A549 (cell line): ENCODE data around the gene MVP. TPM values are rescaled to one million over a fixed set of nuclear protein-coding genes. Genes with fewer than 3 reads are reported as not detected.
A peak's percentile ranks its signal among the peaks of the same experiment; 100 is the strongest.

Experiments used
- ATAC-seq, 2 experiments: fragments of 200-7000 bp in 1 of 2; fragments of >200 bp in 1 of 2; cut with Nextera tagmentation in 1 of 2; cut with Tn5 transposase in 1 of 2; 3 replicates each; pipeline versions ENCODE4 v1.8.0 to v1.9.1; 2018 to 2020; ENCODE audit warnings: mild to moderate bottlenecking in 1 of 2, moderate library complexity in 1 of 2
- CTCF ChIA-PET: fragments of 300-600 bp; sonication (Branson Sonifier 250); formaldehyde crosslinking; extraction: SDS; loops from one replicate; lab custom pipeline; 2021; ENCODE audit warnings: antibody characterized with exemption, inconsistent platforms; lab: Yijun Ruan, JAX
- POLR2A ChIA-PET: fragments of 350-600 bp; formaldehyde crosslinking; extraction: SDS; loops from one replicate; lab custom pipeline; 2021; ENCODE audit warnings: antibody characterized with exemption, inconsistent platforms; lab: Yijun Ruan, JAX
- DNase-seq, 2 experiments: peaks; one replicate each; pipeline versions ENCODE4 v3.0.0 to v3.0.0-alpha.2; 2011 to 2016; ENCODE audit warnings: low read depth in 1 of 2, low spot score in 1 of 2
- FAIRE-seq: peaks from 2 replicates; lab custom pipeline; 2011; peaks lifted over from hg19 to GRCh38; lab: Jason Lieb, UNC
- H3K27ac ChIP-seq, 2 experiments: fragments of >200 bp; sonication (Bioruptor Twin); formaldehyde crosslinking; 3 replicates each; pipeline ENCODE4 v1.5.1; 2016 to 2017
- H3K4me1 ChIP-seq: fragments of >200 bp; sonication (Bioruptor Twin); formaldehyde crosslinking; 3 replicates; pipeline ENCODE4 v1.6.1; 2016
- H3K4me2 ChIP-seq: fragments of >200 bp; sonication (Bioruptor Twin); formaldehyde crosslinking; 3 replicates; pipeline ENCODE4 v1.6.1; 2016
- H3K4me3 ChIP-seq: fragments of >200 bp; sonication (Bioruptor Twin); formaldehyde crosslinking; 3 replicates; pipeline ENCODE4 v1.5.1; 2016
- H3K9me3 ChIP-seq: fragments of >200 bp; sonication (Bioruptor Twin); formaldehyde crosslinking; 3 replicates; pipeline ENCODE4 v1.6.1; 2016
- EP300 ChIP-seq, 2 experiments: fragments of >200 bp; sonication (Bioruptor Twin); formaldehyde crosslinking; IDR thresholded peaks; 2 replicates in 1 of 2; 3 replicates in 1 of 2; pipeline ENCODE4 v1.6.1; 2016 to 2017
- FOSB ChIP-seq: fragments of 250-450 bp; sonication (Bioruptor Pico); IDR thresholded peaks from 2 replicates; pipeline ENCODE4 v1.5.0; 2020; ENCODE audit warnings: mild to moderate bottlenecking, moderate library complexity
- FOSL2 ChIP-seq, 2 experiments: fragments of 450-650 bp in 1 of 2; fragments of >200 bp in 1 of 2; sonication (Bioruptor Twin) in 1 of 2; formaldehyde crosslinking; IDR thresholded peaks; 2 replicates each; pipeline versions ENCODE4 v1.5.0 to v1.6.1; 2016 to 2020; ENCODE audit warnings: mild to moderate bottlenecking in 1 of 2, moderate library complexity in 1 of 2
- JUN ChIP-seq, 2 experiments: fragments of >200 bp; sonication (Bioruptor Twin); formaldehyde crosslinking; IDR thresholded peaks; 2 replicates in 1 of 2; 3 replicates in 1 of 2; pipeline ENCODE4 v1.6.1; 2016 to 2017
- JUNB ChIP-seq: fragments of >200 bp; sonication (Bioruptor Twin); formaldehyde crosslinking; IDR thresholded peaks from 2 replicates; pipeline ENCODE4 v1.6.1; 2016
- MAZ ChIP-seq: fragments of 150-350 bp; IDR thresholded peaks from 2 replicates; pipeline ENCODE4 v1.6.1; 2014; ENCODE audit warnings: antibody characterized with exemption, low read depth, low read length, borderline replicate concordance
- PBX3 ChIP-seq: IDR thresholded peaks from 2 replicates; pipeline ENCODE4 v1.6.1; 2012
- POLR2A ChIP-seq: IDR thresholded peaks from 2 replicates; pipeline ENCODE4 v1.6.1; 2012; ENCODE audit warnings: mild to moderate bottlenecking, low read length
- TFCP2L1 ChIP-seq: fragments of 250-450 bp; sonication (Bioruptor Pico); IDR thresholded peaks from 2 replicates; pipeline ENCODE4 v1.5.0; 2021; ENCODE audit warnings: mild to moderate bottlenecking
- ZSCAN20 ChIP-seq: fragments of 250-450 bp; sonication (Bioruptor Pico); IDR thresholded peaks from 2 replicates; pipeline ENCODE4 v1.8.0; 2022; ENCODE audit warnings: mild to moderate bottlenecking, moderate library complexity
- WGBS: methylation state at CpG from one replicate; pipeline ENCODE4 v1.1.6; 2017; ENCODE audit errors: missing lambda C conversion rate; 5-methylcytosine and 5-hydroxymethylcytosine counted together
- polyA plus RNA-seq, 4 experiments: library from polyadenylated mRNA; depleted of rRNA in 3 of 4; stranded (reverse); fragments of >200 nt; fragmentation: RNase III in 1 of 4; extraction: RNeasy Plus Mini Kit Qiagen cat#74134 plus additional on column Dnase treatment in 1 of 4; gene quantifications; 2 replicates in 3 of 4; 3 replicates in 1 of 4; pipeline ENCODE4 v1.2.3, GENCODE V29; 2011 to 2017
- TF ChIP-seq, protein P1 (sequence below): fragments of >200 bp; sonication (Bioruptor Twin); formaldehyde crosslinking; IDR thresholded peaks from 3 replicates; pipeline ENCODE4 v1.6.1; 2016
- TF ChIP-seq, protein P2 (sequence below): IDR thresholded peaks from 2 replicates; pipeline ENCODE4 v1.6.1; 2012; ENCODE audit warnings: low read depth, borderline replicate concordance
- TF ChIP-seq, protein P3 (sequence below): IDR thresholded peaks from 2 replicates; pipeline ENCODE4 v1.6.1; 2012

MVP gene
- polyA plus RNA-seq, 2 of the 4 experiments (the other 2 are of a cell fraction), result 73.3 to 106 TPM

GRCh38 chr16:29811170-29811895, 8.9 kb upstream of the MVP start:
- Histone ChIP-seq H3K27ac (peak overlapping the region; percentile 56 to 98), H3K4me2 (peak overlapping the region; percentile 94), H3K4me3 (peak overlapping the region; percentile 43), H3K4me1 (peaks cover 47% of the 10 kb centered on the region), H3K9me3 (no peaks in the 10 kb centered on the region)
- CTCF ChIA-PET, result interaction anchor here (0.6 to 24.4 kb wide), 4 partner anchors 9 to 210 kb away, joined by 3 to 568 read pairs (median 4); partner anchors contain the start of gene MVP
- POLR2A ChIA-PET, result interaction anchor here (0.5 to 0.9 kb wide), 3 partner anchors 107 to 346 kb away, joined by 3 to 4 read pairs (median 3); partner anchors contain the start of gene TAOK2
- under 1% methylated on average over 27 of the region's 31 CpGs for WGBS
- TF ChIP-seq JUN (IDR thresholded peaks at IDR 0.05) (peak; percentile 86 to 88), FOSB (CRISPR knock-in tag) (no peak), PBX3 (peak; percentile 89), POLR2A (peak; percentile 38), EP300 (IDR thresholded peaks at IDR 0.05) (0 out of 5 replicates have a peak, but pooled peaks of 1 of the 2 experiments have one; percentile 18), TFCP2L1 (peak; percentile 77; the same call in 1 of the 2 replicates), ZSCAN20 (CRISPR knock-in tag) (no peak), FOSL2 (IDR thresholded peaks at IDR 0.05) (no peak), FOSL2 (CRISPR knock-in tag; IDR thresholded peaks at IDR 0.05) (no peak), MAZ (peak; percentile 72; the same call in 1 of the 2 replicates)
- TF ChIP-seq, protein P1, sequence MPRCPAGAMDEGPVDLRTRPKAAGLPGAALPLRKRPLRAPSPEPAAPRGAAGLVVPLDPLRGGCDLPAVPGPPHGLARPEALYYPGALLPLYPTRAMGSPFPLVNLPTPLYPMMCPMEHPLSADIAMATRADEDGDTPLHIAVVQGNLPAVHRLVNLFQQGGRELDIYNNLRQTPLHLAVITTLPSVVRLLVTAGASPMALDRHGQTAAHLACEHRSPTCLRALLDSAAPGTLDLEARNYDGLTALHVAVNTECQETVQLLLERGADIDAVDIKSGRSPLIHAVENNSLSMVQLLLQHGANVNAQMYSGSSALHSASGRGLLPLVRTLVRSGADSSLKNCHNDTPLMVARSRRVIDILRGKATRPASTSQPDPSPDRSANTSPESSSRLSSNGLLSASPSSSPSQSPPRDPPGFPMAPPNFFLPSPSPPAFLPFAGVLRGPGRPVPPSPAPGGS, result peak; percentile 75; the same call in 1 of the 3 replicates
- TF ChIP-seq, protein P2, sequence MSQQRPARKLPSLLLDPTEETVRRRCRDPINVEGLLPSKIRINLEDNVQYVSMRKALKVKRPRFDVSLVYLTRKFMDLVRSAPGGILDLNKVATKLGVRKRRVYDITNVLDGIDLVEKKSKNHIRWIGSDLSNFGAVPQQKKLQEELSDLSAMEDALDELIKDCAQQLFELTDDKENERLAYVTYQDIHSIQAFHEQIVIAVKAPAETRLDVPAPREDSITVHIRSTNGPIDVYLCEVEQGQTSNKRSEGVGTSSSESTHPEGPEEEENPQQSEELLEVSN, result 0 out of 2 replicates have a peak, but pooled peaks have one; percentile 5
- TF ChIP-seq, protein P3, sequence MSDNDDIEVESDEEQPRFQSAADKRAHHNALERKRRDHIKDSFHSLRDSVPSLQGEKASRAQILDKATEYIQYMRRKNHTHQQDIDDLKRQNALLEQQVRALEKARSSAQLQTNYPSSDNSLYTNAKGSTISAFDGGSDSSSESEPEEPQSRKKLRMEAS, result peak; percentile 68
- DNase-seq (peak; percentile 93 to 97), FAIRE-seq (peak; percentile 56), ATAC-seq (peak; percentile 52 to 84)

DNA sequence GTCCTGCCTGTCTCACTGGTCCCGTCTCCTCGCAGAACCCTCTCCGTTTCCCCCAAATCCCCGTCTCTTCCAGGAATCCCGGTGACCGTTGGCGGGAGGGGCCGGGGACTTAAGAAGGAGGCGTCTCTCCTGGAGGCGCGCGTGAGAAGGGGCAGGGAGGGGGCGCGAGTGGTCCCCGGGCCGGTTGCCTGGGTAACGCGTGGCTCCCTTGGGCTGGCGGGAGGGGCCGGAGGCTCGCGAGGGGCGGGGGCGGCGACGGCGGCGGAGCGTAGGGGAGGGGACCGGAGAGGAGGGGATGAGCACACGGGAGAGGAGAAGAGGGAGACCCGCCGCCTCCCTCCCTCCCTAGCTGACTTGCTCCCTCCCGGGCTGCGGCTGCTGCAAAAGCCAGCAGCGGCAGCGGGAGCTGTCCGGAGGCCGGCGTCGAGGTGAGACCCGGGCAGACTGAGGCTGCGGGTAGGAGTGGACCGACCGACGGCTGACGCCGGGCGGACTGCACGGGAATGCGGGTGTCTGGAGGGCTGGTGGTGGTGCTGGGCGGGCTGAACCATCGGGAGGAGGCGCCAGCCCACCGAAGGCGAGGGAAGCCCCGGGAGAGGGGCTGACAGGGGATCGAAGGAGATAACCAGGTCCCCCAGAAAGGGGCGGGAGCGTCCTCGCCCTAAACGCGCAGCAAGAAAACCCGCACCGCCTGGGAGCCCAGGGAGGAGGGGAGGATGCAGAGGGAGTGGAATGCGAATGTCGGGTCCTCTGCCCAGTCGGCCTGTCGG, 8.2 kb upstream of the MVP start, which contains the start of gene PRRT2:
Gene PRRT2, plus strand, starts transcription at position 298 of the 770 bp plus-strand sequence. CDS start 862 bp downstream, outside the sequence.
- Histone ChIP-seq H3K9me3 (no peaks in the 10 kb centered on the region), H3K4me3 (peak within 1 kb of the TSS; percentile 43), H3K4me1 (peaks cover 47% of the 10 kb centered on the region), H3K27ac (peak within 1 kb of the TSS; percentile 56 to 98), H3K4me2 (peak within 1 kb of the TSS; percentile 94)
- ATAC-seq (peak; percentile 0 to 2; a peak in 3 of 6 replicates), FAIRE-seq (no peak), DNase-seq (no peak)
- TF ChIP-seq, protein P3, result no peak
- TF ChIP-seq, protein P2, result peak; percentile 15; the same call in 1 of the 2 replicates
- no peak for TF ChIP-seq JUNB
- TF ChIP-seq PBX3, result 0 out of 2 replicates have a peak, but pooled peaks have one; percentile 20
- ChIA-PET POLR2A (interaction anchor here (0.5 to 0.9 kb wide), 2 partner anchors 161 to 345 kb away, joined by 3 to 4 read pairs; partner anchors contain the start of gene TAOK2), CTCF (interaction anchor here (0.6 to 24.4 kb wide), 6 partner anchors 15 to 220 kb away, joined by 3 to 568 read pairs (median 4); partner anchors contain the start of gene KIF22)
- WGBS, result 26% methylated on average over 34 of the region's 69 CpGs
